DMS53 treated with DMSO at 0.1 percent for 48 hours (cell line): ENCODE results near the gene RBM14.
"Not testable (repeated sequence)": the region's sequence is repeated elsewhere in the genome, so short reads cannot be mapped to it uniquely, and the experiment has no call there.

Experiments used
- DNase-seq: peaks from one replicate; lab custom pipeline; 2025; ENCODE audit not compliant: unreplicated experiment; lab: John Stamatoyannopoulos, UW

RBM14 gene, protein sequence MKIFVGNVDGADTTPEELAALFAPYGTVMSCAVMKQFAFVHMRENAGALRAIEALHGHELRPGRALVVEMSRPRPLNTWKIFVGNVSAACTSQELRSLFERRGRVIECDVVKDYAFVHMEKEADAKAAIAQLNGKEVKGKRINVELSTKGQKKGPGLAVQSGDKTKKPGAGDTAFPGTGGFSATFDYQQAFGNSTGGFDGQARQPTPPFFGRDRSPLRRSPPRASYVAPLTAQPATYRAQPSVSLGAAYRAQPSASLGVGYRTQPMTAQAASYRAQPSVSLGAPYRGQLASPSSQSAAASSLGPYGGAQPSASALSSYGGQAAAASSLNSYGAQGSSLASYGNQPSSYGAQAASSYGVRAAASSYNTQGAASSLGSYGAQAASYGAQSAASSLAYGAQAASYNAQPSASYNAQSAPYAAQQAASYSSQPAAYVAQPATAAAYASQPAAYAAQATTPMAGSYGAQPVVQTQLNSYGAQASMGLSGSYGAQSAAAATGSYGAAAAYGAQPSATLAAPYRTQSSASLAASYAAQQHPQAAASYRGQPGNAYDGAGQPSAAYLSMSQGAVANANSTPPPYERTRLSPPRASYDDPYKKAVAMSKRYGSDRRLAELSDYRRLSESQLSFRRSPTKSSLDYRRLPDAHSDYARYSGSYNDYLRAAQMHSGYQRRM

DNA sequence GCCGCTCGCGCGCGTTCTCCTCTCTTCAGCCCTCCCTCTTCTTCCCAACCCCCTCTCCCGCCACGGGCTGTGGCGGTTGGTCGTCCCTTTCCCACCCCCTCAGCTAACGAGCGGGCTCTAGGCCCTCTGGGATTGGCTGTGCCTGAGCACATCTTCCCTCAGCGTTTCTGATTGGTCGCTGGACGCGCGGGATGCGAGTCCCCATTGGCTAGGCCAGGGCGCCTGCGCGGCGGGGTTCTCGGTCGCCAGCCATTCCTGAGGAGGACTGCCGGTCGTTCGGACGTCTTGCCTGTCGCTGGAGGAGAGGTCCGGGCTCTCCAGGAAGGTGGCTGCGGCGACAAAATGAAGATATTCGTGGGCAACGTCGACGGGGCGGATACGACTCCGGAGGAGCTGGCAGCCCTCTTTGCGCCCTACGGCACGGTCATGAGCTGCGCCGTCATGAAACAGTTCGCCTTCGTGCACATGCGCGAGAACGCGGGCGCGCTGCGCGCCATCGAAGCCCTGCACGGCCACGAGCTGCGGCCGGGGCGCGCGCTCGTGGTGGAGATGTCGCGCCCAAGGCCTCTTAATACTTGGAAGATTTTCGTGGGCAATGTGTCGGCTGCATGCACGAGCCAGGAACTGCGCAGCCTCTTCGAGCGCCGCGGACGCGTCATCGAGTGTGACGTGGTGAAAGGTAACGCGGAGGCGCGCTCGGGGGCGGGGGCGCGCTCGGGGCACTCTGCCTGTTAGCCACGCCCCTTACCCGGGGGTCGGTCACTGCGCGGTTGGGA is at the start of gene RBM14:
Gene RBM14, plus strand, starts transcription at position 252 of the 776 bp plus-strand sequence. Its CDS starts 91 bp downstream, at position 343.
- peak; percentile 99 for DNase-seq

GRCh38 chr11:66567787-66568123 is 48.7 kb upstream of the RBM14 start:
- no peak for DNase-seq

DNA sequence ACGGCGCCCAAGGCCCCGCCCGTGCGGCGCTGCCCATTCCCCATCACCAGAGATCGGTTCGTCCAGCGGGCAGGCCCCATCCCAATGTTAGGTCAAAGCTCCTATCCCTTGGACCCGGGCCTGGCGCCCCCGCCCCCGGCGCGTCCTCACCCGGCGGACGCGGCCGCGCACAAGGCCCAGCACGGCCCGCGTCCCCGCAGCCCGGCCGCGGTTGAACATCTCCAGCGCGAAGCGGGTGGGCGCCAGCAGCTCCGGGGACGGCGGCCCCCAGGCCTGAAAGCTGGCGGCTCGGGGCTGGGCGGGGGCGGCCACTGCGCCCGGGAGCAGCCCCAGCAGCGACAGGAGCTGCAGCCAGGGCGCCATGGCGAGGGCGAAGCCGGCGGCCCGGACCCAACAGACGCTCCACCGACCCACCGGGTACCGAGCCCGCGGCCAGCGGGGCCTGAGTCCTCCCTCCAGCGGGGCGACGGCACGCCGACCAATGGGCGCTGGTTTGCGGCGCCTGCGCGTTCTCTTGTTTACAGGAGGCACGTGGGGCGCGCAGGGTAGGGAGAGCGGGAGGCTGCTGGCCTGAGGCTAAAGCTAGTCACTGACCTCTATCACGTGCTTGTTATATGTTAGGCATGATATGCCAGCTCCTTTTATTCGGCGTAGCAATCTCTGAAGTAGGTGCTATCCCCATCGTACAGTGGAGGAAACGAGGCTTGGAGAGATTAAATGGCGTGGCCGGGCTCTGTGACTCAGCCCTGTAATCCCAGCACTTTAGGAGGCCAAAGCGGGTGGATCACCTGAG is 48.1 kb upstream of the RBM14 start, which contains the start of gene CTSF:
Gene CTSF, minus strand, starts transcription at position 483 of the 793 bp plus-strand sequence. Its CDS starts 120 bp downstream, at position 363.
- peak; percentile 90 for DNase-seq

- DNase-seq = no peak
These were observed 47.4 kb upstream of the RBM14 start for GRCh38 chr11:66569076-66569475.

- DNase-seq = no peak
These were observed 46.2 kb upstream of the RBM14 start for GRCh38 chr11:66570079-66570849.

- DNase-seq = no peak
These were observed 45.6 kb upstream of the RBM14 start for GRCh38 chr11:66570850-66571180.

GRCh38 chr11:66579017-66579606 is 37.3 kb upstream of the RBM14 start:
- peak; percentile 15 for DNase-seq

DNA sequence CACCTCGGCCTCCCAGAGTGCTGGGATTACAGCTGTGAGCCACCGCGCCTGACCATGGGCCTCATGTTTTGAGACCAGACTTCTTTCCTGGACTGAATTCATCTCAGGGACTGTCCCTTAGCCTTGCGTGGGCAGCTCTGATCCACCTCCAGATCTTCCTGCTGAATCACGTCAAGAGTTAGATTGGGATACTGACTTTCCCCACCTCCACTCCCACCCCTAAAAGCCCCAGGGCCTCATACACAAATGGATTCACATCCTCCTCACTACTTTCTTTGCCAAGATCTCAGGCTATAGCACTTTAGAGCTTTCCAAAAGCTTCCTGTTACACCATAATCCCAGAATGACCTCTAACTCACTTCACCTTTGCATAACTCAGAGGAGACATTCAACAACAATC is 35.6 kb upstream of the RBM14 start:
- no peak for DNase-seq

DNA sequence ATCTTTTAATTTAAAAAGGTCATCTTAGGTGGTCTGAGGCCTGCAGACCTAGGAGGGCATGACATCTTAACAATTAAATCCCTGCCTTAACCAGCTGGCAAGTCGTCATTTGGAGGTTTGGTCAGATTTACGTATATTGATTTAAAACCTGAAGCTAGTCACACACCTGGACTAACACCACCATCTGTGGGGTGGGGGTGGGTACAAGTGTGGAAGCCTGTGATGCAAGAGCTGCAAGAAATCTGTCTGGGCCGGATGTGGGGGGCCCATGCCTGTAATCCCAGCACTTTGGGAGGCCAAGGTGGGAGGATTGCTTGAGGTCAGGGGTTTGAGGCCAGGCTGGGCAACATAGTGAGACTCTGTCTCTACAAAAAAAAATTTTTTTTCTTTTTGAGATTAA is 35.2 kb upstream of the RBM14 start:
- DNase-seq = no peak

GRCh38 chr11:66582565-66583147 is 33.8 kb upstream of the RBM14 start:
- DNase-seq = not testable (repeated sequence)

GRCh38 chr11:66585447-66585846 is 31.0 kb upstream of the RBM14 start:
- not testable (repeated sequence) for DNase-seq

GRCh38 chr11:66586136-66586535 is 30.3 kb upstream of the RBM14 start:
- no peak for DNase-seq

DNA sequence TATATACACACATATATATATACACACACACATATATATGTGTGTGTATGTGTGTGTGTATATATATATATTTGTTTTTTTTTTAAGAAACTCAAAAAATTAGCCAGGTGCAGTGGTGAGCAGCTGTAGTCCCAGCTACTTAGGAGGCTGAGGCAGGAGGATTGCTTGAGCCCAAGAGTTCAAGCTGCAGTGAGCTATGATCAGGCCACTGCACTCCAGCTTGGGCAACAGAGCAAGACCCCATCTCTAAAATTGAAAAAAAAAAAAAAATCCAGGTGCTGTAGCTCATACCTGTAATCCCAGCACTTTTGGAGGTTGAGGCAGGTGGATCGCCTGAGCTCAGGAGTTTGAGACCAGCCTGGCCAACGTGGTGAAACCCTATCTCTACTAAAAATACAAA is 27.1 kb upstream of the RBM14 start:
- DNase-seq = not testable (repeated sequence)

DNA sequence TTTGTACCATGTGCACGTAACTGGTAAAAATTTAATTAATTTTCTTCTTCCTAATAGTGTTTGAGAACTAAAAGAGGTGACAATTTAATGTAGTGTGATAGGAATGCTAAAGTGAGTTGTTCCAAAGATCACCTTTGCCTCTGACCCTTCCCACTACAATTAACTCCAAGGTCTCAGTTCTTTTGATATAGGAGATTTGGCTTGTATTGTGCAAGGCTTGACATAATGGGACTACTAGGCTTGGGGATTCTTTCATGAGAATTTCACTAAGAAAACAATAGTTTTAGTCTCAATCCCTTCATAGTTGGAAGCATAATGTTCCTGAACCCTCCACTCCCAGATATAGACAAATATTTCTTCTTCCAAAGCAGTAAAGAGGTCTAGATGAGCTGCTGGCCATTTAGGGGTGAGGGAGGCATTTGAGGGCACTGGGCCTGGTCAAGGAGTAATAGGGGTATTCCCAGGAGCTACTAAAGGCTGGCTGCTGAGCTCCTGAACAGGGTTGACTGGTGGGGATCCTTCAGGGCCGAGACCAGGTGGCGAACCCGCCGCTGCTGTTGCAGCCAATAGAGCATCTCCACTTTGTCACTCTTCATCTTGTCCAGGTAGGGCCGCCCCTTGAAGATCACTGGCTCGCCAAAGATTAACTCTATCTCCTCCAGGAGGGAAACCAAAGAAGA is 26.3 kb upstream of the RBM14 start:
- DNase-seq = no peak

DNA sequence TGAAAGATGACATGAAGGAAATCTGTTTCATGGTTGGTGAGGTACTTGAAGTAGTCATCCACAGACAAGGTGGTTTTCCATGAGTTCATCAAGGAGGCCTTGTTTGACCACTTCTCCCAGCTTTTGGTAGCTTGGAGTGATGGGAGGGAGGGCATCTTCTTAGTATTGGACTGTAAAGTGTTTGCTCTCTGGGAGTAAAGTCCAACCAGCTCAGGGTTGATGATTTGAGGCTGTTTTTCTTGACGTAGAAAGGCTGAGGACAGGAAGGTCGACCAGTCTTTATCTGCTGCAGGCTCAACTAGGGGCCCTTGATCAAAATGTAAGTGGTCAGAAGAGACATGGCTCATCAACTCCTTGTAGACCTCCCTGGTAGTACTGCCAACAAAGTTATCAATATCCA is 25.3 kb upstream of the RBM14 start:
- no peak for DNase-seq

DNA sequence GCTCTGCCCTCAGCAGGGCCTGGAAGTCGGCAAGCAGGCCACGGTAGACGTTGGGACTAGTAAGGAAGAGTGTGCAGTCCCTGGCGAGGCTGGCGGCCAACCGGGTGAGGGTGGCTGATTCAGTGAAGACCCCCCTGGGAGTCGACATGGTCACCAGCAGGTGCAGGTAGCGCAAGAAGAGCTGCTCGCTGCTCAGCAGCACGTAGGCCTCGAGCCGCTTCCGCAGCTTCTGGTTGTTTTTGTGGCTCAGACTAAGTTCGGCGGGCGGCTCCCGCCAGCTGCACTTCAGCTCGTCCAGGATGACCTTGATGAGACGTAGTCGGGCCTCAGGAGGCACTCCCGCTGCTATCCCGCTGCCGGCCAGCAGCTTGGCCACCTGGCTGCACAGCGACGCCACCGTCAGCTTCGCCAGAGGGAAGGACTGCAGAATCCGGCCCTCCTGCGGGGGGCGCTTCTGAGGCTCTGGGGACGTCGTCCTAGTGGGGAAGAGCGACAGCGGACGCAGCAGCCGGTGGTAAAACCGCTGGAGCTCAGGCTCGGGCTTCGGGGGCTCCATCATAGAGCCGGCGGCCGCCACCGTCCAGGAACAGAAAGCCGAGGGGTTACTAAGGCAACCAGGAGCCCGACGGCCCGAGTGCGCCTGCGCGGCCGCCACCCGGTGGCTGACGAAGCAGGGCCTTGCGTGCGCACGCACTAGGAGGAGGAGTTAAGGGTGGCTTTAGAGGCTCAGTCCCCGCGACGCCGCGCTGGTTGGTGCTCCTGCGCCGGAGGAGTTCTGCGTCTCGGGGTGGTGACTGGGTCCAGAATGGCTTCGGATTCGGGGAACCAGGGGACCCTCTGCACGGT is 23.8 kb upstream of the RBM14 start, which contains the start of the genes CCDC87 and CCS:
Gene CCDC87, minus strand, starts transcription at position 607 of the 846 bp plus-strand sequence. Its CDS starts 48 bp downstream, at position 559.
Gene CCS, plus strand, starts transcription at position 729 of the 846 bp plus-strand sequence. Its CDS starts 77 bp downstream, at position 806.
- peak; percentile 97 for DNase-seq

GRCh38 chr11:66593303-66593635 is 23.2 kb upstream of the RBM14 start:
- DNase-seq = no peak

- no peak for DNase-seq
These were observed 22.8 kb upstream of the RBM14 start for GRCh38 chr11:66593650-66594049.
